ENCODE data around the gene CNFN.

The CNFN gene

GRCh38 chr19:42370626-42371175, 19.4 kb downstream of the CNFN start:
- no peak for DNase-seq

- DNase-seq, result no peak
These were observed 20.0 kb downstream of the CNFN start for GRCh38 chr19:42370068-42370520.

GRCh38 chr19:42369433-42370067, 20.5 kb downstream of the CNFN start:
- DNase-seq, result no peak

- DNase-seq, result no peak
These were observed 21.3 kb downstream of the CNFN start for GRCh38 chr19:42368765-42369164.

GRCh38 chr19:42368360-42368759, 21.7 kb downstream of the CNFN start:
- DNase-seq, result no peak

- no peak for DNase-seq
These were observed 22.2 kb downstream of the CNFN start for GRCh38 chr19:42367929-42368328.

GRCh38 chr19:42366673-42367072, 23.4 kb downstream of the CNFN start:
- DNase-seq, result no peak

GRCh38 chr19:42363614-42364346, 26.3 kb downstream of the CNFN start:
- DNase-seq, result peak in 1 of 2 donors; percentile 19

- DNase-seq, result no peak
These were observed 27.1 kb downstream of the CNFN start for GRCh38 chr19:42362891-42363440.

GRCh38 chr19:42362342-42362741, 27.8 kb downstream of the CNFN start:
- DNase-seq, result no peak

GRCh38 chr19:42361545-42361910, 28.6 kb downstream of the CNFN start:
- no peak for DNase-seq

GRCh38 chr19:42360787-42361544, 29.1 kb downstream of the CNFN start:
- DNase-seq, result no peak

GRCh38 chr19:42357290-42357689, 32.8 kb downstream of the CNFN start:
- no peak for DNase-seq

- no peak for DNase-seq
These were observed 33.4 kb downstream of the CNFN start for GRCh38 chr19:42356686-42357085.

GRCh38 chr19:42355896-42356295, 34.2 kb downstream of the CNFN start:
- DNase-seq, result no peak

- no peak for DNase-seq
These were observed 36.6 kb downstream of the CNFN start for GRCh38 chr19:42353341-42354015.

GRCh38 chr19:42352301-42353259, 37.5 kb downstream of the CNFN start:
- DNase-seq, result peak; percentile 24 to 29

- no peak for DNase-seq
These were observed 38.9 kb downstream of the CNFN start for GRCh38 chr19:42351079-42351735.

- DNase-seq, result no peak
These were observed 39.7 kb downstream of the CNFN start for GRCh38 chr19:42350417-42350816.

GRCh38 chr19:42349378-42350107, 40.6 kb downstream of the CNFN start:
- no peak for DNase-seq
